TTC549 (cell line): ENCODE results near the gene BCOR.

Experiments used
- FAIRE-seq: peaks from 2 replicates; lab custom pipeline; 2012; peaks lifted over from hg19 to GRCh38; lab: Jason Lieb, UNC

BCOR gene

GRCh38 chrX:40097504-40098263 lies at the start of gene BCOR:
Gene BCOR (minus strand): TSS chrX:40097958. CDS start chrX:40077929, 20,029 bp downstream.
- FAIRE-seq = no peak

- FAIRE-seq = no peak
These were observed 49.6 kb upstream of the BCOR start for GRCh38 chrX:40147126-40147952.

GRCh38 chrX:40146262-40147125 lies 48.7 kb upstream of the BCOR start:
- no peak for FAIRE-seq

- FAIRE-seq = no peak
These were observed 48.1 kb upstream of the BCOR start for GRCh38 chrX:40145923-40146261.

- no peak for FAIRE-seq
These were observed 47.5 kb upstream of the BCOR start for GRCh38 chrX:40145001-40145922.

GRCh38 chrX:40144576-40144975 lies 46.8 kb upstream of the BCOR start:
- FAIRE-seq = no peak

GRCh38 chrX:40143987-40144386 lies 46.2 kb upstream of the BCOR start:
- no peak for FAIRE-seq

- no peak for FAIRE-seq
These were observed 45.2 kb upstream of the BCOR start for GRCh38 chrX:40143001-40143400.

GRCh38 chrX:40142417-40142816 lies 44.7 kb upstream of the BCOR start:
- FAIRE-seq = no peak

GRCh38 chrX:40140706-40141499 lies 43.1 kb upstream of the BCOR start:
- no peak for FAIRE-seq

- FAIRE-seq = no peak
These were observed 35.0 kb upstream of the BCOR start for GRCh38 chrX:40132751-40133150.

- FAIRE-seq = no peak
These were observed 34.0 kb upstream of the BCOR start for GRCh38 chrX:40131654-40132337.

GRCh38 chrX:40130207-40130606 lies 32.4 kb upstream of the BCOR start:
- FAIRE-seq = no peak

GRCh38 chrX:40127052-40127451 lies 29.3 kb upstream of the BCOR start:
- no peak for FAIRE-seq

- no peak for FAIRE-seq
These were observed 24.7 kb upstream of the BCOR start for GRCh38 chrX:40122487-40122886.

GRCh38 chrX:40121618-40122017 lies 23.9 kb upstream of the BCOR start:
- FAIRE-seq = no peak

- FAIRE-seq = no peak
These were observed 23.3 kb upstream of the BCOR start for GRCh38 chrX:40120838-40121580.

- no peak for FAIRE-seq
These were observed 20.0 kb upstream of the BCOR start for GRCh38 chrX:40117715-40118285.

- FAIRE-seq = no peak
These were observed 19.2 kb upstream of the BCOR start for GRCh38 chrX:40116925-40117324.
